Measurements from ENCODE around the gene MOV10L1. TPM values are rescaled to one million over a fixed set of nuclear protein-coding genes. Genes with fewer than 3 reads are reported as not detected.

The MOV10L1 gene
- total RNA-seq, 1 donor from 2014 or later, result 26.0 TPM

GRCh38 chr22:50188356-50188755, 98.5 kb downstream of the MOV10L1 start:
- DNase-seq (ENCODE audit: low read depth, low spot score), result no peak

- no peak for DNase-seq (ENCODE audit: low read depth, low spot score)
These were observed 99.5 kb downstream of the MOV10L1 start for GRCh38 chr22:50189184-50189848.

GRCh38 chr22:50189849-50190181, 100.0 kb downstream of the MOV10L1 start:
- no peak for DNase-seq (ENCODE audit: low read depth, low spot score)

DNA sequence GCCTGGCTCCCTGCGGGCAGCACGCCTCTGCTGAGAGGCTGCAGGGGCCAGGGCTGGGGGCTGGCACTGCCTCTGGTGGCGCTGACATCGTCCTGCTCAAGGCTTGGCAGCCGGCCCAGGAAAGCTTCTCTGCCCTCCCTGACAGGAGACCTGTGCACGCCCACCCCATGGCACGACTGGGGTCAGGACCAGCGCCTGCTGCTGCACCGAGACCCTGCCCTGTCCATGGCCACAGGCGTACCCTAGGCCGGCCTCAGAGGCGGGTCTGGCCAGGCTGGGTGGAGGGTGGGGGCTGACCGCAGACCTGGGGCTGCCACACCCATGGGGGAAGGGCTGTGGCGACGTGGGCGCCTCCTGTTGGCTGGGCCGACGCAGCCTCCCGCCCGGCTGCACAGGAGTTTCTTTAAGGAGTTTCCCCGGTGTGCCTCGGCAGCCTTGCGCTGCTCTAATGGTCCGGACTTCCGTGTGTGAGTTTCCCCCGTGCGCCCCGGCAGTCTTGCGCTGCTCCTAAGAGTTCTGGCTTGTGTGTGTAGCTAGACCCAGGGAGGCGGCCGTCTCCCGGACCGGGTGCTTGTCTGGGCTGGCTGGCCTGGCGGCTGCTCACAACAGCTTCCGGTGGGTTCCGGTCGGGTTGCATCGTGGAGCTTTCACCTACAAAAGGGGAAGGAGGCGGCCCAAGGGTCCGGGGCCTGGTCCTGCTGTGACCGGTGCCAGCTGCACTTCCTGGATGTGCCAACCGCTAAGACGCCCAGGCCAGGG, 100.6 kb downstream of the MOV10L1 start:
- DNase-seq (ENCODE audit: low read depth, low spot score), result no peak

DNA sequence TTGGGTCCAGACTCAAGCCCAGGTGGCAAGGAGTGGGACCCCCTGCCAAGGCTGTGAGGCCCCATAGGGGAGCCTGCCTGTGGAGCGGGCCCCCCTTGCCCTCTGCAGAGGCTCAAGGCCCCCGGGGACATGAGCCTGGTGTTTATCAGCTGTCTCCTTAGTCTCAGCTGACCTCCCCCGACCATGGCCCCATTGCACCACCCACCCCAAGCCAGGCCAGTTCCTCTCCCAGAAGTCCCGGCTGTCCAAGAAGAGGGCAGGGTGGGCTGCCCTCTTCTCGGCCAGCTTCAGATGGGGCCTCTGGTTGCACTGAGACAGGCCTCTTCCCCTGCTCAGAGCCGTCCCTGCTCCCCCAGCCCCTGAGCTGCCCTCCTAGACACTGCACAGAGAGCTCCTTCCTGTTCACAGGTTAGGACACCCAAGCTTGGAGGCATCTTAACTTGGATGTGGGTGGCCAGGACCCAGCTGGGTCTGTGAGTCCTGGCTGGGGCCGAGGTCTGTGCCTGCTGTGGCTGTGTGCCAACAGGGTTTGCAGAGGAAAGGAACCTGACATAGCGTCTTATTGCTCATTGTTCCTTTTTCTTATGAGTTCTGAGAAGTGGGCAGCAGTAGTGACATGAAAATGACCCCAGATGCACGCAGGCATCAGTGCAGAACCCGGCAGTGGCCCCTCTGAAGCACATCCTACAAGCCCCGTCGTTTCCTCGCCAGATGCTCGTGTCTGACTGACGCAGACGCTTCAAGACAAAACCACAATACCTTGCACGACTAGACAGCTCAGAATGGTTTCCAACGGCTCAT, 101.3 kb downstream of the MOV10L1 start:
- no peak for DNase-seq (ENCODE audit: low read depth, low spot score)

DNA sequence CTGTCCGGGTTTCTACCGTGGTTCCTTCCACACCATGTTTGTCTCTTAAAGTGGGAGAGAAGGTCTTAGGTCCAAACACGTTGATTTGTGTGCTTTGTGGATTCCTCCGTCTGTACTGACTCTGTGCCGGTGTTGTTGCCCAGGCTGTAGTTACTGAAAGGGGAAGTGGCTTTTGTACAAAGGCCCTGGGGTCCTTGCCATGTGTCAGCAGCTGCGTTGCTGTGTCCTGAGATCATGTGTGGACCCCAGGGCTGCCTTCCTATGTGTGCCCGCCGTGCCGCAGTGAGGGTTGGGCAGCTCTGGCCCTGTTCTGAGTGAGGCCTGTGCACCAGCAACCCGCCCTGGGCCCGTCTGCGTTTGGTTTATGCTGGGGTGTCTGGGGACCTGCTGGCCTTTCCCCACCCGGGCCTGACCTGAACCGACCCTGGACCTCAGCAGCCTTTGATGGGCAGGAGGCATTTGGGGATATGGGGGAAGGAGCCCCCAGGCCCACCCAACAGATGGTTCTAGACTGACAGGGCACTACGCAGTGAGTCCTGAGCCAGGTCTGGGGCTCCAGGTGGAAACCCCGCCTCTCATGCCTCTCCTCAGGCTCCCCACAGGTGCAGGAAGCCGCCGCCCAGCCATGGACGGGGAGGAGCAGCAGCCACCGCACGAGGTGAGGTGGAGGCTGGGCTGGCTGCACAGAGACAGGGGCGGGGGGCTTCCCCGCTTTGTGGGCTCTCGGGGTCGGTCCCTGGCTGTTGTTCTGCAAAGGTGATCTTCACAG, 102.8 kb downstream of the MOV10L1 start:
- no peak for DNase-seq (ENCODE audit: low read depth, low spot score)

- DNase-seq (ENCODE audit: low read depth, low spot score), result no peak
These were observed 103.8 kb downstream of the MOV10L1 start for GRCh38 chr22:50193621-50194020.

DNA sequence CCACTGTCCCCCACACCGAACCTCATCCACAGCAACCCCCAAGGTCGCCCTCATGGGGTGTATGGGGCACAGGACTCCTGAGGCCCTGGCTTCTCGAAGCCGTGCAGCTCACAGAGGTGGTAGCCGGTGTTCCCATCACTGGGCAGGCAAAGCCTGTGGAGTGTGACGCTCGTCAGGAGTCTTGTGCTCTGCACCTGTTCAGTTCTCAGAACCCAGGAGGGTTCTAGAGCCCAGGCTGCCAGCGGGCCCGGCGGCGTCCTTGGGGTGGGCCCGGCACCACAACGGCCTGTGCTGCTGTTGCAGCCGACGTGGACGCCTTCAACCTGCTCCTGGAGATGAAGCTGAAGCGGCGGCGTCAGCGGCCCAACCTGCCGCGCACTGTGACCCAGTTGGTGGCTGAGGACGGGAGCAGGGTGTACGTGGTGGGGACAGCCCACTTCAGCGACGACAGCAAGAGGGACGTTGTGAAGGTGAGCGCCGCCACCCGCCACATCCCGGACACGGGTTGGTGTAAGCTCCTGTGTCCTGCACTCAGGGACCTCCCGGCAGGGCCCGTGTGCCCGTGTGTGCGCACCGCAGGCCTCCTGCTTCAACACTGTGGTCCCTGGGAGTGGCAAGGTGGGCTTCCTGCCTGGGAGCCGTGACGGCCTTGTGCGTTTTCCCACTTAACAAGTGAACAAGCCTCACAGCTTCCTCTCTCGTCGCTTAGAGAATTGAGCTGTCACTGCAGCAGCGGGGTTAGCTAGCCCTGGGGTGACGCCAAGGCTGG, 104.4 kb downstream of the MOV10L1 start:
- no peak for DNase-seq (ENCODE audit: low read depth, low spot score)

GRCh38 chr22:50196256-50196655, 106.5 kb downstream of the MOV10L1 start:
- DNase-seq (ENCODE audit: low read depth, low spot score), result no peak

- DNase-seq (ENCODE audit: low read depth, low spot score), result no peak
These were observed 107.4 kb downstream of the MOV10L1 start for GRCh38 chr22:50197000-50197800.

- no peak for DNase-seq (ENCODE audit: low read depth, low spot score)
These were observed 108.2 kb downstream of the MOV10L1 start for GRCh38 chr22:50197856-50198623.

DNA sequence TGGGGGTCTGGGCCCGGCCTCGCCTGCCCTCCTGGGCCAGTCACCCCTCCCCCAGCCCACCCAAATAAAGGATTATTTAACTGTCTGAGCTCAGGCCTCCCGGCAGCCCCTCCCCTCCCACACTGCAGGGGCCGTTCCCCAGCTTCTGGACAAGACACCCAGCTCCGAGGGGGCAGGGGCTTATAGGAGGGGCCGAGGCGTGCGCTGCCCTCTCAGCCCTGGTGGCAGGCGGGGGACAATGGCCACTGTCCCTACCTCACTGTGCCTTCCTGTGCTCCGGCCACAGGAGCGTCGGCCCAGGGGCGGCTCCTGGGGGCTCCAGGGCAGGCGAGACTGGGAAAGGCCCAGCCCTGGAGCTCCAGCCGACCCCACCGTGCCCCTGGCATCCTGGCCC, 108.8 kb downstream of the MOV10L1 start:
- no peak for DNase-seq (ENCODE audit: low read depth, low spot score)

DNA sequence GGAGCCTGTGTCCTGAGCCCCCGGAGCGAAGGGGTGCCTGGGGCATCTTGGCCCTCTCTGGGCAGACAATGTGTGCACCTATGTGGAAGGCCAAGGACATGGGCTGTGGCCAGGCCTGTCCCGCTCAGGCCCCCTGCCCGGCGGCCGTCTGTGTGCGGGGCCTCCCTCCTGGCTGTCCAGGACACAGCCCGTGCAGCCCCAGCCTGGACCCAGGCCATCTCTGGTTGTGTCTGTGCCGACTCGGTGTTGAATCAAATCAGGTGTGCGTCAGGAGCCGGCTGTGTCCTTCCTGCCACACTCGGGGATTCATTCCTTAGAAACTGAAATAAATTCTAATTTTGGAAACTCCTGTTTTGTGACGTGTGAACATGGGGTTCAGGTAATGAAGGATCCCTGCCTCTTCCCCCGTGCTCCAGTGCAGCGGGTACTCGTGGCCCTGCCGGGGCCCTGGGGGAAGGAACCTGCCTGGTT, 109.5 kb downstream of the MOV10L1 start:
- no peak for DNase-seq (ENCODE audit: low read depth, low spot score)

DNA sequence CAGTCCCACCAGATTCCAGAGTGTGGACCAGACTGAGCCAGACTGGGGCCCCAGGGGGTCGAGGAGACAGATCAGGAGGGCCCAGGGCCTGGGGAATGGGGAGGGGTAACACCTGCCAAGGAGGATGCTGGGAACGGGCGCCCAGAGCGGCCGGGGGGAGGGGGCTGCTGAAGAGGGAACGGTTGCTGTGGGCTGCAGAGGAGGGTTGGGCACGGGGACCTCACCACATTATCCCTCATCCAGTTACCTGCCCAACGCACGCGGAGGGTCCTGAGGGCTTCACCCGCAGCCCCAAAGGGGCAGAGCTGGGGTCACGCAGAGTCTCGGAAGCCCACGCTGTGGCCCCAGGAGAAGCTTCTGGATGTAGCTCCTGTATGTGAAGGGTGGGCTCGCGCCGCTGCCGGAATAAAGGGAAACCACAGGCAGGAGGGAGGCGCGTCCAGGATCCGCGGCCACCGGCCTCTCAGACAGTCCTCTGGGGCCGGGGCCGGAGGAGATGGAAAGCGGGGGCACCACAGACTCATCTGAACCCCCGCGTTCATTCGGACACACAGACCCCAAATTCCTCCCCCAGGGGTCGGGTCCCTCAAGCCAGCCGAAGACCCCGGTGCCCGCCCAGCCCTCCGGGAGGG, 110.1 kb downstream of the MOV10L1 start:
- no peak for DNase-seq (ENCODE audit: low read depth, low spot score)

- peak; percentile 44 for DNase-seq (ENCODE audit: low read depth, low spot score)
These were observed 110.8 kb downstream of the MOV10L1 start, which contains the start of gene SELENOO for GRCh38 chr22:50200461-50201190. Gene SELENOO, plus strand, starts transcription at chr22:50201011. Its CDS starts 26 bp downstream, at chr22:50201037.

DNA sequence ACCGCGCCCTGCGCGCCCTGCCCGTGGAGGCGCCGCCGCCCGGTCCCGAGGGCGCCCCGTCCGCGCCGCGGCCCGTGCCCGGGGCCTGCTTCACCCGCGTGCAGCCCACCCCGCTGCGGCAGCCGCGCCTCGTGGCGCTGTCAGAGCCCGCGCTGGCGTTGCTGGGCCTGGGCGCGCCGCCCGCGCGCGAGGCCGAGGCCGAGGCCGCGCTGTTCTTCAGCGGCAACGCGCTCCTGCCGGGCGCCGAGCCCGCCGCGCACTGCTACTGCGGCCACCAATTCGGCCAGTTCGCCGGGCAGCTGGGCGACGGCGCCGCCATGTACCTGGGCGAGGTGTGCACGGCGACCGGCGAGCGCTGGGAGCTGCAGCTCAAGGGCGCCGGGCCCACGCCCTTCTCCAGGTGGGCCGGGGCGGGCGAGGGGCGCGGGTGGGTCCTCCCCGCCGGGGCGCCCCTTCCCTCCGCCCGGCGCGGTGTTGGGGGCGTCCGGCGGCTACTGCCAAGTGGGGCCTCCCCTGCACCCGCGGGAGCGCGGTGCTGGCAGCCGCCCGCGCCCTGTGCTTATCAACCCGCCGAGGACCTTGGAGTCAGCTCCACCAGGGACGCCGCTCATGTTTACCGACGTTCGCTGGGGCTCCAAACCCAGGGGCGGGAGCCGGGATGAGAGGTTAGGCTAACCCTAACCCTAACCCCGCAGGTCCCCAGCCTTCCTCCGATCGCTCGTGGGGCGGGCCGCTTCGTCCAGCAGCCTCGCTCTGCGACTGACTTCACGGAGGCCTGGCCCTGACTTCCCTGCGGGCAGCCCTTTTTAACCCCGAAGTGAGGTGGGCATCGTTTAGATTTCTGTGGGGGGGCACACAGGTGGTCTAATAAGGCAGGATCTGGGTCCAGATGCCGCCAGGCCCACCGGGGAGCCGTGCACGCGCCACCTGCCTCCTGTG, 111.7 kb downstream of the MOV10L1 start:
- no peak for DNase-seq (ENCODE audit: low read depth, low spot score)

Data from pulmonary artery endothelial cell (primary cell).